Measurements from ENCODE around the gene COBLL1.

COBLL1 gene

DNA sequence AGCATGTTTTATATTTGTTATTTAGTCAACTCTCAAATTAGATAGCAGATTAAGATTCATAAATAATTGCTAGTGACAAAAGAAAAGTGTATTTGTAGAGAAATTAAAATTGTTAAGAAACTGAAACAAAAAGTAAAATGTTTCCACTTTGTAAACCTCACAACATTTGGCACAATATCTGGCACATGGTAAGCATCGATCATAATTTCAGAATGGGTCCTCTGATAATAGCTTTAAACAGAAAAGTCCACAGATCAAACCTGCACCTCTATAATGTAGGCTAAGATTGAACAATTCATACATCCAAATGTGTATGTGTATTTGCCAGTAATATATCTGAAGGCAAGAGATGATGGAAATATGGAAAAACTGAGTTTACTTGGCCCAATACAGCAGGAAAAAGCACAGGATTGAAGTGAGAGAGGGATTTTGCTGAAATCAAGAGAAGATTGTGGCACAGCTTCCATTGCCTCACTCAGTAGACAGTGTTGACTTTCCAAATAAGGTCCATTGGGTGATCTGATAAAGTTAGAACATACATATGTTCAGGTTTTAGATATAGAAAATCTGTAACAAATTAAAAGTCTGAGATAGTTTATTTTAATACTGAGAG, 39.4 kb downstream of the COBLL1 start:
- TF ChIP-seq, protein P1, sequence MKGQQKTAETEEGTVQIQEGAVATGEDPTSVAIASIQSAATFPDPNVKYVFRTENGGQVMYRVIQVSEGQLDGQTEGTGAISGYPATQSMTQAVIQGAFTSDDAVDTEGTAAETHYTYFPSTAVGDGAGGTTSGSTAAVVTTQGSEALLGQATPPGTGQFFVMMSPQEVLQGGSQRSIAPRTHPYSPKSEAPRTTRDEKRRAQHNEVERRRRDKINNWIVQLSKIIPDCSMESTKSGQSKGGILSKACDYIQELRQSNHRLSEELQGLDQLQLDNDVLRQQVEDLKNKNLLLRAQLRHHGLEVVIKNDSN (IDR thresholded peaks at IDR 0.05): no peak
- no peak for TF ChIP-seq RAD21 (IDR thresholded peaks at IDR 0.05; ENCODE audit: low read depth)
- TF ChIP-seq CEBPB (IDR thresholded peaks at IDR 0.05): no peak
- no peak for TF ChIP-seq EP300 (IDR thresholded peaks at IDR 0.05; ENCODE audit: borderline replicate concordance)
- TF ChIP-seq ZBTB7A (IDR thresholded peaks at IDR 0.05; ENCODE audit: low read depth): no peak

DNA sequence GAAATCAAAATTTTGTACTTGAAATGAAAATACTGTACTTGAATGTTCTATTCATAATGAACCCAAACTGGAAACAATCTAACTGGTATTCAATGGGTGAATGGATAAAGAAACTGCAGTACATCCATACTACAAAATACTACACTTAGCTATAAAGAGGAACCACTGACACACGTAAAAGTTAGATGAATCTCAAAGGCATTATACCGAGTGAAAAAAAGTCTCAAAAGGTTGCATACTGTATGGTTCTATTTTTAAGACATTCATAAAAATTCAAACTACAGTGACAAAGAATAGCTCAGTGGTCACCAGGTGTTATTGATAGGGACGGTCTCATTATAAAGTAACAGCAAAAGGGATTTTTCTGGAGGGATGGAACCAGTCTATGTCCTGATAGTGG, 41.1 kb downstream of the COBLL1 start:
- TF ChIP-seq CREB1 (IDR thresholded peaks at IDR 0.05; ENCODE audit: low read depth): no peak
- no peak for TF ChIP-seq TEAD4 (IDR thresholded peaks at IDR 0.05)
- no peak for TF ChIP-seq FOXM1 (IDR thresholded peaks at IDR 0.05; ENCODE audit: borderline replicate concordance, low read depth)
- TF ChIP-seq, protein P2, sequence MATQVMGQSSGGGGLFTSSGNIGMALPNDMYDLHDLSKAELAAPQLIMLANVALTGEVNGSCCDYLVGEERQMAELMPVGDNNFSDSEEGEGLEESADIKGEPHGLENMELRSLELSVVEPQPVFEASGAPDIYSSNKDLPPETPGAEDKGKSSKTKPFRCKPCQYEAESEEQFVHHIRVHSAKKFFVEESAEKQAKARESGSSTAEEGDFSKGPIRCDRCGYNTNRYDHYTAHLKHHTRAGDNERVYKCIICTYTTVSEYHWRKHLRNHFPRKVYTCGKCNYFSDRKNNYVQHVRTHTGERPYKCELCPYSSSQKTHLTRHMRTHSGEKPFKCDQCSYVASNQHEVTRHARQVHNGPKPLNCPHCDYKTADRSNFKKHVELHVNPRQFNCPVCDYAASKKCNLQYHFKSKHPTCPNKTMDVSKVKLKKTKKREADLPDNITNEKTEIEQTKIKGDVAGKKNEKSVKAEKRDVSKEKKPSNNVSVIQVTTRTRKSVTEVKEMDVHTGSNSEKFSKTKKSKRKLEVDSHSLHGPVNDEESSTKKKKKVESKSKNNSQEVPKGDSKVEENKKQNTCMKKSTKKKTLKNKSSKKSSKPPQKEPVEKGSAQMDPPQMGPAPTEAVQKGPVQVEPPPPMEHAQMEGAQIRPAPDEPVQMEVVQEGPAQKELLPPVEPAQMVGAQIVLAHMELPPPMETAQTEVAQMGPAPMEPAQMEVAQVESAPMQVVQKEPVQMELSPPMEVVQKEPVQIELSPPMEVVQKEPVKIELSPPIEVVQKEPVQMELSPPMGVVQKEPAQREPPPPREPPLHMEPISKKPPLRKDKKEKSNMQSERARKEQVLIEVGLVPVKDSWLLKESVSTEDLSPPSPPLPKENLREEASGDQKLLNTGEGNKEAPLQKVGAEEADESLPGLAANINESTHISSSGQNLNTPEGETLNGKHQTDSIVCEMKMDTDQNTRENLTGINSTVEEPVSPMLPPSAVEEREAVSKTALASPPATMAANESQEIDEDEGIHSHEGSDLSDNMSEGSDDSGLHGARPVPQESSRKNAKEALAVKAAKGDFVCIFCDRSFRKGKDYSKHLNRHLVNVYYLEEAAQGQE (IDR thresholded peaks at IDR 0.05; ENCODE audit: low read depth): no peak
- no peak for TF ChIP-seq CEBPB (IDR thresholded peaks at IDR 0.05)
- TF ChIP-seq RAD21 (IDR thresholded peaks at IDR 0.05; ENCODE audit: low read depth): no peak
- TF ChIP-seq NFIC (IDR thresholded peaks at IDR 0.05): no peak
- TF ChIP-seq ZBTB7A (IDR thresholded peaks at IDR 0.05; ENCODE audit: low read depth): no peak
- TF ChIP-seq YY1 (IDR thresholded peaks at IDR 0.05; ENCODE audit: low read depth): no peak
- TF ChIP-seq, protein P3, sequence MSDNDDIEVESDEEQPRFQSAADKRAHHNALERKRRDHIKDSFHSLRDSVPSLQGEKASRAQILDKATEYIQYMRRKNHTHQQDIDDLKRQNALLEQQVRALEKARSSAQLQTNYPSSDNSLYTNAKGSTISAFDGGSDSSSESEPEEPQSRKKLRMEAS (IDR thresholded peaks at IDR 0.05): no peak
- TF ChIP-seq EGR1 (IDR thresholded peaks at IDR 0.05): no peak
- TF ChIP-seq, protein P1 (IDR thresholded peaks at IDR 0.05): no peak
- TF ChIP-seq TAF1 (IDR thresholded peaks at IDR 0.05; ENCODE audit: low read depth): no peak

DNA sequence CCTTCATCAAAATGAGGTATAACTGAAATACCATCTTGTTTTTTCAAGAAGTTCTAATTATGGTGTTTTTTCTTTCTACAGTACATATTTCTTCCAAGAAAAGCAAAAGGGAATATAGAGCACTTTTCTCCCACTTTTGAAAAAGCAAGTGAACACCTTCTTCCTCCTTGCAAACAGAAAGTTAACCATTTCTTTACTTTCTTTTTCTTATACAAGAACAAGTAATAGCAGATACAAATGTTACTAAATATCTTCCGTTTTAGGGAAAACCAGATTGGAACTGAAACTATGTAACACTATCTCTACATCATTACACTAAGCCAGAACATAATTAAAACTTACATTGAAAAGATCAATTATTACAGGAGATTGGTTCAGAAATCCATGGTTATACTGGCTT, 44.0 kb downstream of the COBLL1 start:
- TF ChIP-seq TAF1 (IDR thresholded peaks at IDR 0.05; ENCODE audit: low read depth): no peak
- no peak for TF ChIP-seq CREB1 (IDR thresholded peaks at IDR 0.05; ENCODE audit: low read depth)
- TF ChIP-seq FOXM1 (IDR thresholded peaks at IDR 0.05; ENCODE audit: borderline replicate concordance, low read depth): no peak
- no peak for TF ChIP-seq NFIC (IDR thresholded peaks at IDR 0.05)
- TF ChIP-seq RAD21 (IDR thresholded peaks at IDR 0.05; ENCODE audit: low read depth): no peak
- TF ChIP-seq EP300 (IDR thresholded peaks at IDR 0.05; ENCODE audit: borderline replicate concordance): no peak
- TF ChIP-seq ZBTB7A (IDR thresholded peaks at IDR 0.05; ENCODE audit: low read depth): no peak
- no peak for TF ChIP-seq TCF12 (IDR thresholded peaks at IDR 0.05; ENCODE audit: low read depth)
- TF ChIP-seq, protein P3 (IDR thresholded peaks at IDR 0.05): no peak
- TF ChIP-seq TEAD4 (IDR thresholded peaks at IDR 0.05): no peak
- no peak for TF ChIP-seq EGR1 (IDR thresholded peaks at IDR 0.05)
- TF ChIP-seq CEBPB (IDR thresholded peaks at IDR 0.05): no peak
- TF ChIP-seq, protein P2 (IDR thresholded peaks at IDR 0.05; ENCODE audit: low read depth): no peak

DNA sequence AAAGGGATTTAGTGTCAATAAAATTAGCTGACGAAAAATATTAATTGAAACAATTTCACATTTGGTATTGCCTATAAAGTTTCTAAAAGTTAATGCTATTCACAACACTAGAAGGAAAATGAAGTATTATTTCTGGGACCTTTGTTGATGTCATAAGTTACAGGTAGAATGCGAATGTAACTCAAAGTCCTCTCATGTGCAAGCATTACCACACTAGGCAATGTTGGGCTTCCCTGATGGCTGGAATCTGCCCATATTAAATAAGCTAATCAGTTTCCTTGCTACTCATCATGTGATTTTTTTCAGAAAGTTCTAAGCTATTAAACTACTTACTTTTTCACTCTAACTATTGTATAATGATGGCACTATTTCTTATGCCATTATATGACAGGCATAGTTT, 44.6 kb downstream of the COBLL1 start:
- TF ChIP-seq TAF1 (IDR thresholded peaks at IDR 0.05; ENCODE audit: low read depth): no peak
- TF ChIP-seq NFIC (IDR thresholded peaks at IDR 0.05): no peak
- TF ChIP-seq, protein P2 (IDR thresholded peaks at IDR 0.05; ENCODE audit: low read depth): no peak

Measured in Ishikawa (cell line).